HG03175 (cell line): ENCODE measurements around the gene IFNG.

ENCODE experiments used
- ATAC-seq: cut with Tn5 transposase; IDR thresholded peaks from one replicate; pipeline ENCODE4 v1.9.1; 2021; ENCODE audit warnings: mild to moderate bottlenecking, moderate library complexity; ENCODE audit not compliant: unreplicated experiment

Gene IFNG

GRCh38 chr12:68118096-68118755, 41.3 kb downstream of the IFNG start:
- ATAC-seq = no peak

GRCh38 chr12:68117661-68118060, 41.9 kb downstream of the IFNG start:
- ATAC-seq = no peak

GRCh38 chr12:68115281-68115680, 44.3 kb downstream of the IFNG start:
- ATAC-seq = no peak

- no peak for ATAC-seq
Observed at GRCh38 chr12:68114606-68115005, 44.9 kb downstream of the IFNG start.

GRCh38 chr12:68113644-68114043, 45.9 kb downstream of the IFNG start:
- ATAC-seq = no peak

GRCh38 chr12:68111995-68112394, 47.5 kb downstream of the IFNG start:
- ATAC-seq = no peak

- no peak for ATAC-seq
Observed at GRCh38 chr12:68109444-68110217, 49.9 kb downstream of the IFNG start.

- ATAC-seq = no peak
Observed at GRCh38 chr12:68109001-68109400, 50.5 kb downstream of the IFNG start.

- no peak for ATAC-seq
Observed at GRCh38 chr12:68106660-68107059, 52.9 kb downstream of the IFNG start.

- no peak for ATAC-seq
Observed at GRCh38 chr12:68106160-68106559, 53.4 kb downstream of the IFNG start.
